Sigmoid colon (tissue), 3 donors: Measurements from ENCODE around the gene PSMB5.
A peak's percentile ranks its signal among the peaks of the same experiment; 100 is the strongest.

Experiments
- CTCF ChIP-seq, 4 experiments: fragments of 450-650 bp in 3 of 4; fragments of 200-600 bp in 1 of 4; IDR thresholded peaks; one replicate each; pipeline ENCODE4 v1.5.1; 2016 to 2019; ENCODE audit warnings: antibody characterized with exemption in 4 of 4, mild to moderate bottlenecking in 3 of 4, moderate library complexity in 2 of 4
- POLR2A ChIP-seq, 2 donors: fragments of 450-650 bp; IDR thresholded peaks; one replicate each; pipeline ENCODE4 v1.6.1; 2016; ENCODE audit warnings: antibody characterized with exemption in 2 of 2, mild to moderate bottlenecking in 2 of 2, moderate library complexity in 2 of 2

- peak in 1 of 4 experiments; percentile 18 for TF ChIP-seq CTCF (IDR thresholded peaks at IDR 0.05)
- peak; percentile 14 to 33 for TF ChIP-seq POLR2A (IDR thresholded peaks at IDR 0.05)
Observed at GRCh38 chr14:22982477-22983245, 52.0 kb downstream of the PSMB5 start, which contains the start of gene AJUBA.
